Heart left ventricle (tissue), 16 donors: Measurements from ENCODE around the gene TFF3. TPM values are rescaled to one million over a fixed set of nuclear protein-coding genes. Genes with fewer than 3 reads are reported as not detected.

Experiments
- ATAC-seq, 4 donors: fragments of 200-7000 bp; cut with Tn5 transposase; one replicate each; pipeline ENCODE4 v1.9.1; 2020 to 2022; ENCODE audit warnings: moderate library complexity in 4 of 4, mild to moderate bottlenecking in 3 of 4, moderate number of reproducible peaks in 1 of 4
- DNase-seq, 5 donors: peaks; one replicate each; pipeline ENCODE4 v3.0.0-alpha.2; 2020
- H3K27ac ChIP-seq, 12 donors: fragments of 200-600 bp; sonication (generic) in 4 of 12; one replicate each; pipeline versions ENCODE4 v1.5.0 to v1.8.0; 2016 to 2022; ENCODE audit warnings: mild to moderate bottlenecking in 2 of 12
- H3K27me3 ChIP-seq, 9 donors: fragments of 200-600 bp; sonication (generic) in 2 of 9; one replicate each; pipeline versions ENCODE4 v1.5.1 to v1.8.0; 2016 to 2022; ENCODE audit warnings: mild to moderate bottlenecking in 3 of 9
- H3K36me3 ChIP-seq, 9 donors: fragments of 200-600 bp; sonication (generic) in 2 of 9; one replicate each; pipeline versions ENCODE4 v1.5.0 to v1.8.0; 2018 to 2022; ENCODE audit warnings: mild to moderate bottlenecking in 2 of 9
- H3K4me1 ChIP-seq, 12 donors: fragments of 200-600 bp; sonication (generic) in 4 of 12; one replicate each; pipeline versions ENCODE4 v1.5.0 to v1.8.0; 2016 to 2022; ENCODE audit warnings: mild to moderate bottlenecking in 3 of 12
- H3K4me3 ChIP-seq, 12 donors: fragments of 200-600 bp; sonication (generic) in 4 of 12; one replicate each; pipeline versions ENCODE4 v1.5.0 to v1.8.0; 2017 to 2022; ENCODE audit warnings: mild to moderate bottlenecking in 9 of 12, moderate library complexity in 4 of 12
- H3K9me3 ChIP-seq, 12 donors: fragments of 200-600 bp; sonication (generic) in 4 of 12; one replicate each; pipeline versions ENCODE4 v1.5.0 to v1.8.0; 2016 to 2022; ENCODE audit warnings: mild to moderate bottlenecking in 1 of 12
- POLR2A ChIP-seq, 2 donors: fragments of 450-650 bp; IDR thresholded peaks; one replicate each; pipeline ENCODE4 v1.6.1; 2017; ENCODE audit warnings: antibody characterized with exemption in 2 of 2, mild to moderate bottlenecking in 2 of 2, moderate library complexity in 2 of 2
- WGBS, 4 donors: extraction: QIAGEN DNeasy Blood & Tissue Kit in 2 of 4; methylation state at CpG; one replicate each; pipeline versions ENCODE4 v1.1.5 to v1.1.7; 2013 to 2018; 5-methylcytosine and 5-hydroxymethylcytosine counted together
- intact Hi-C, 10 donors: fragments of 100-400 bp; cut with DNase I; formaldehyde crosslinking; loops; one replicate each; pipeline versions ENCODE4 v1.11.1 to v1.14.2; 2022
- polyA plus RNA-seq, 2 donors: library from polyadenylated mRNA; stranded (reverse); fragments of 200-250 nt; gene quantifications; one replicate each; pipeline ENCODE4 v1.2.3, GENCODE V29; 2013
- total RNA-seq, 9 donors: library from RNA; depleted of rRNA in 2 of 9; stranded (reverse); fragments of >200 nt in 2 of 9; fragmentation: NEBNext Ultra II Directional in 3 of 9; extraction: Animal tissue kit (Norgen Biotek cat#: 25700) in 3 of 9; gene quantifications; one replicate each; pipeline versions ENCODE4 v1.1.0 to v1.2.4, GENCODE V29; 2016 to 2023
- TF ChIP-seq, protein P1 (sequence below), 12 donors: fragments of 200-600 bp; sonication (generic) in 4 of 12; IDR thresholded peaks; one replicate each; pipeline versions ENCODE4 v1.5.0 to v1.8.0; 2018 to 2022; ENCODE audit warnings: antibody characterized with exemption in 12 of 12, mild to moderate bottlenecking in 5 of 12
- donor health status: ischemic (EF 13 %, LVEDD 7.1; RV severe dilation, severe dysfunction).
- donor health status: healthy with polysubstance abuse.
- donor health status: DM: no; HTN: yes; CAD: no.
- donor health status: DM: no; HTN: no; CAD: no.
- donor health status: ischemic (EF 25% LVEDD 6.9; RV normal size, moderate dysfunction).
- donor health status: ischemic (EF 25% LVEDD 5.7; RV mildly dilated, moderate dysfunction).
- donor health status: healthy.
- donor health status: DM: yes; HTN: yes; CAD: no.
- donor health status: ischemic (EF 35%, LVEDD 5.7; RV mildly dilated, moderate dysfunction).
- donor health status: nonischemic (EF 11% LVEDD 7.7; RV severe dilation, severe dysfunction).
- donor health status: DM: yes; HTN: yes; CAD: no.
- donor health status: PGD.
- donor health status: ischemic (EF 29% LVEDD 5.4; RV normal size, mild dysfunction).
- donor health status: nonischemic (EF 23%, LVEDD 6.1; RV moderate dilation, normal function).

The TFF3 gene
- total and polyA plus RNA-seq, 11 donors = 0.75 to 10.8 (median 3.0) TPM

DNA sequence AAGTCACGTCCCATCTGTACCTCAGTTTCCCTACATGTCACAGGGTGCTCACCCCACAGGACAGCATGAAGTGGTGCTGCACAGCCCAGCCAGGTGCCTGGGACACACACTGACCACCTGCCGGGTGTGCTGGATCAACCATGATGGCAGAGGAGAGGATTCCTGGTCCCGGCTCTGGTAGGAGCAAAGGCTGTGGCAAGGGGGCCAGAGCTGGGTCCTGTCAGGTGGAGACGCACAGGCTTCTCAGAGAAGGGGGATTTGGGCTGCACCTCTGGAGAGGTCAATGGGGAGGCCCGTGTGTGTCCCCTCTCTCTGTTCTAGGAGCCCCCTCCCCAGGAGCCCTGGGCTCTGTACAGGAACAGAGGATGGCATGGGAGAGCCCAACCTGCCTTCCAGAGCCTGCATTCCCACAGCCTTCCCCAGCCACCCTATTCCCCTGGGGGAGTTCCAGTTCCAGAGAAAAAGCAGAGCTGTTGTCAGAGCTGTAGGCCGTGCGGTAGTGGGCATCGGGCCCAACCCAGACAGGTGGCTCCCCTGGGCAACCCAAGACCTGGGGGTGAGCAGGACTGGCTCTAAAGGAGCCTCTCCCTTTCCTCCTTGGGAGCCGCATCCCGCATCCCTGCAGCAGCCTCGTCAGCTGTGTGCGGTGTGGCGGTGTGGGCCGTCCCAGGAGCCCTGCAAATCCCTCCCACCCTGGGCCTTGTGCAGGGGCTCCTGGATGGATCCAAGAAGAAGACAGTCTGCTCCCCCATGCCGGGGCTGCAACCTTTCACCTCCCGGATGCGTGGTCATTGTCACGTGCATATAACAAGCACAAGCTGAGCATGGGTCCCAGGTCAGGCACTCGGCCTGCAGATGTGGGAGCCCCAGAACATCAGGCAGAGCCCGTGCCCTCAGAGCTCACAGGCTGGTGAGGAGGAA is 2.9 kb upstream of the TFF3 start:
- no peaks in the 10 kb centered on the region for H3K9me3 ChIP-seq
- H3K27ac ChIP-seq = no peak overlapping the region
- H3K27me3 ChIP-seq = peaks cover 0 to 7% (median 0%) of the 10 kb centered on the region in 9 donors
- ATAC-seq = no peak
- TF ChIP-seq, protein P1, sequence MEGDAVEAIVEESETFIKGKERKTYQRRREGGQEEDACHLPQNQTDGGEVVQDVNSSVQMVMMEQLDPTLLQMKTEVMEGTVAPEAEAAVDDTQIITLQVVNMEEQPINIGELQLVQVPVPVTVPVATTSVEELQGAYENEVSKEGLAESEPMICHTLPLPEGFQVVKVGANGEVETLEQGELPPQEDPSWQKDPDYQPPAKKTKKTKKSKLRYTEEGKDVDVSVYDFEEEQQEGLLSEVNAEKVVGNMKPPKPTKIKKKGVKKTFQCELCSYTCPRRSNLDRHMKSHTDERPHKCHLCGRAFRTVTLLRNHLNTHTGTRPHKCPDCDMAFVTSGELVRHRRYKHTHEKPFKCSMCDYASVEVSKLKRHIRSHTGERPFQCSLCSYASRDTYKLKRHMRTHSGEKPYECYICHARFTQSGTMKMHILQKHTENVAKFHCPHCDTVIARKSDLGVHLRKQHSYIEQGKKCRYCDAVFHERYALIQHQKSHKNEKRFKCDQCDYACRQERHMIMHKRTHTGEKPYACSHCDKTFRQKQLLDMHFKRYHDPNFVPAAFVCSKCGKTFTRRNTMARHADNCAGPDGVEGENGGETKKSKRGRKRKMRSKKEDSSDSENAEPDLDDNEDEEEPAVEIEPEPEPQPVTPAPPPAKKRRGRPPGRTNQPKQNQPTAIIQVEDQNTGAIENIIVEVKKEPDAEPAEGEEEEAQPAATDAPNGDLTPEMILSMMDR (IDR thresholded peaks at IDR 0.05) = no peak
- no peak for TF ChIP-seq POLR2A (IDR thresholded peaks at IDR 0.05)
- peaks cover 0 to 12% (median 7%) of the 10 kb centered on the region in 12 donors for H3K4me1 ChIP-seq
- no peaks in the 10 kb centered on the region for H3K36me3 ChIP-seq
- intact Hi-C loops = loop anchor here in 3 of 10 donors (10.0 kb wide), 1 partner anchor 127 kb away; no protein-coding TSS in a partner anchor
- WGBS, 4 donors = 79 to 86% (median 85%) methylated on average over 19 to 20 of the region's 20 CpGs
- H3K4me3 ChIP-seq = no peak overlapping the region
- DNase-seq = no peak

DNA sequence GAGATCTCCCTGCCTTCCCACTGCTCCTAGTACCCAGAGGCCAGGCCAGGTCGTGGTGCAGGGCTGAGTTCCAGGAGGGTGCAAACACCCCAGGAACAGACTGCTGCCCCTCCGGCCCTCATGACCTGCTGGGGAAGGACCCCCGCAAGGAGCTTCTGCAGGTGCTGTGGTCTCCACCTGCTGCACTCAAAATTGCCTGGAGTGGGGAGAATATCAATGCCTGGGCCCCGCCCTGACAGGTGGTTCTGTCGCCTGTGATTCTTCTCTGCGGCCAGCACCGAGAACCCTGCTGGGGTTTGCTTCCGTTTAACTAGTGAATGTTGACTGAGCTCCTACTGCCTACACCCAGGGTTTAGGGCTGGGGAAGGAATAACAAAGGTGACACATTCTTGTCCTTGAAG is 2.1 kb upstream of the TFF3 start:
- H3K4me1 ChIP-seq = peaks cover 0 to 15% (median 9%) of the 10 kb centered on the region in 12 donors
- no peaks in the 10 kb centered on the region for H3K36me3 ChIP-seq
- DNase-seq = no peak
- intact Hi-C loops = loop anchor here in 3 of 10 donors (10.0 kb wide), 1 partner anchor 127 kb away; no protein-coding TSS in a partner anchor
- ATAC-seq = no peak
- H3K4me3 ChIP-seq = no peak overlapping the region
- H3K27ac ChIP-seq = no peak overlapping the region
- TF ChIP-seq, protein P1 (IDR thresholded peaks at IDR 0.05) = no peak
- TF ChIP-seq POLR2A (IDR thresholded peaks at IDR 0.05) = no peak
- WGBS, 4 donors = 77 to 86% (median 80%) methylated on average over 6 to 8 of the region's 8 CpGs
- no peaks in the 10 kb centered on the region for H3K27me3 ChIP-seq
- H3K9me3 ChIP-seq = no peaks in the 10 kb centered on the region

DNA sequence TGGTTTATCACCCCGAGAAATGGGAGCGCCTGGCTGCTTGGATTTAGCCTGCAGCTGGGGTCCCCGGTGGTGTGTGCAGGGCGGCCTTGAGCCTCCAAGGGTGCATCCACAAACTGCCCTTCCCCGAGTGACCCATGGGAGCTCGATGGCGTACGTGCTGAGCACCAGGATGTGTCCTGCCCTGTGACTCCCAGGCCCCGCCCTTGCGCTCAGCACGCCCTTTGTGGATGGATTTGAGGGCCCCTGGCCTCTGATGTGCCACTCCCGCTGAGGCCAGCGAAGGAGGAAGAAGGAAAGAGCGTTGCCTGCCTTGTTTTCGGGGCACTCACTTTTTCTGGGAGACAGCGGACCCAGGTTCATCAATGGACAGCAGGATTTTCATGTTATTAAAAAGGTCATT is 1.7 kb upstream of the TFF3 start:
- Histone ChIP-seq H3K27ac (no peak overlapping the region), H3K9me3 (no peaks in the 10 kb centered on the region), H3K36me3 (no peaks in the 10 kb centered on the region), H3K4me3 (no peak overlapping the region), H3K4me1 (peaks cover 0 to 20% (median 9%) of the 10 kb centered on the region in 12 donors), H3K27me3 (no peaks in the 10 kb centered on the region)
- ATAC-seq (no peak), DNase-seq (no peak)
- 91 to 93% (median 91%) methylated on average over 12 to 16 of the region's 16 CpGs for WGBS, 4 donors
- intact Hi-C loops = loop anchor here in 3 of 10 donors (10.0 kb wide), 1 partner anchor 128 kb away; no protein-coding TSS in a partner anchor
- no peak for TF ChIP-seq POLR2A (IDR thresholded peaks at IDR 0.05)
- TF ChIP-seq, protein P1 (IDR thresholded peaks at IDR 0.05) = no peak

DNA sequence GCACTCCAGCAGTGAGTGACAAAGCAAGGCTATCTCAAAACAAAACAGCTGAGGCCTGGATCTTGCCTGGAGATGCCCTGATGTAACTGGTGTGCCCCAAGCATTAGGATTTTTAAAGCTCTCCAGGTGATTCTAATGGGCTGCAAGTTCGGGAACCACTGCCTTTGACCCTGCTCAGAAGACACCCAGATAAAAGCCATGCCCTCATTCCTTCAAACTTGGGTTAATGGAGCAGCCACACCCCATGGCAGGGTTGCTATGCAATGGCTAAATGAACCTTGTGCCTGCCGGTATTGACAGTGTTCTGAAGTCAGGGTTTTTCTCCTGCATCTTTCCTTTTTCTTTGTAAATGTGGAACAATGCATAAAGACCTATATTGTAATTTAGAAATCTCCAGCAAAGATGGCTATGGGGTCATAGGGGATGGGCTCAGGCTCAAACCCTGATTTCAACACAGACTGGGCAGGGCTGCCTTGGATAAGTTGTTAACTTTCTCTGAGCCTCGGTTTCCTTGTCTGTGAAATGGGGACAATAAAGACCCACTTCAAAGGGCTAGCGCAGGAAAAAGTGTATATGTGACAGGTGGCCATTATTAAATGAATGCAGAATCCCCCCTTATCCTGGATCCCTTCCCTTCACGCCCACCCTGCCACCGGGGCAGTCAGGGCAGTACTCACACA is 453 bp downstream of the TFF3 start:
- 90 to 97% (median 94%) methylated on average over 6 of the region's 6 CpGs for WGBS, 4 donors
- no peak for TF ChIP-seq POLR2A (IDR thresholded peaks at IDR 0.05)
- TF ChIP-seq, protein P1 (IDR thresholded peaks at IDR 0.05) = no peak
- intact Hi-C loops = loop anchor here in 5 of 10 donors (5.0 to 10.0 kb wide), 4 partner anchors 130 to 167 kb away; no protein-coding TSS in a partner anchor
- Histone ChIP-seq H3K27ac (peak overlapping the region in 1 of 12 donors; percentile 10), H3K9me3 (no peaks in the 10 kb centered on the region), H3K4me3 (peak overlapping the region in 1 of 12 donors; percentile 21), H3K4me1 (peaks cover 0 to 25% (median 10%) of the 10 kb centered on the region in 12 donors), H3K36me3 (no peaks in the 10 kb centered on the region), H3K27me3 (peaks cover 0 to 4% (median 0%) of the 10 kb centered on the region in 9 donors)
- ATAC-seq (no peak), DNase-seq (no peak)
